Loucy (cell line): ENCODE data around the gene XAB2.

Experiments
- CTCF ChIP-seq: fragments of 200-600 bp; sonication (generic); conservative IDR thresholded peaks from 2 replicates; pipeline ENCODE4 v1.5.1; 2014; ENCODE audit warnings: mild to moderate bottlenecking, antibody characterized with exemption, low read length
- EZH2phosphoT487 ChIP-seq: fragments of 200-600 bp; IDR thresholded peaks from 2 replicates; pipeline ENCODE4 v1.6.1; 2018; ENCODE audit warnings: antibody characterized with exemption, mild to moderate bottlenecking, moderate library complexity, borderline replicate concordance

- TF ChIP-seq CTCF: no peak
- TF ChIP-seq EZH2phosphoT487: no peak
These were observed 58.6 kb downstream of the XAB2 start for GRCh38 chr19:7570761-7571160.
